ENCODE measurements around the gene DCTPP1. TPM values are rescaled to one million over a fixed set of nuclear protein-coding genes. Genes with fewer than 3 reads are reported as not detected.

DCTPP1 gene
- total RNA-seq, 4 donors from 2014 or later = 11.8 to 32.6 (median 17.8) TPM

- no peak overlapping the region for H3K27ac ChIP-seq
- H3K27me3 ChIP-seq = no peaks in the 10 kb centered on the region
- H3K36me3 ChIP-seq = peaks cover 0 to 17% of the 10 kb centered on the region in 2 donors
- TF ChIP-seq, protein P1, sequence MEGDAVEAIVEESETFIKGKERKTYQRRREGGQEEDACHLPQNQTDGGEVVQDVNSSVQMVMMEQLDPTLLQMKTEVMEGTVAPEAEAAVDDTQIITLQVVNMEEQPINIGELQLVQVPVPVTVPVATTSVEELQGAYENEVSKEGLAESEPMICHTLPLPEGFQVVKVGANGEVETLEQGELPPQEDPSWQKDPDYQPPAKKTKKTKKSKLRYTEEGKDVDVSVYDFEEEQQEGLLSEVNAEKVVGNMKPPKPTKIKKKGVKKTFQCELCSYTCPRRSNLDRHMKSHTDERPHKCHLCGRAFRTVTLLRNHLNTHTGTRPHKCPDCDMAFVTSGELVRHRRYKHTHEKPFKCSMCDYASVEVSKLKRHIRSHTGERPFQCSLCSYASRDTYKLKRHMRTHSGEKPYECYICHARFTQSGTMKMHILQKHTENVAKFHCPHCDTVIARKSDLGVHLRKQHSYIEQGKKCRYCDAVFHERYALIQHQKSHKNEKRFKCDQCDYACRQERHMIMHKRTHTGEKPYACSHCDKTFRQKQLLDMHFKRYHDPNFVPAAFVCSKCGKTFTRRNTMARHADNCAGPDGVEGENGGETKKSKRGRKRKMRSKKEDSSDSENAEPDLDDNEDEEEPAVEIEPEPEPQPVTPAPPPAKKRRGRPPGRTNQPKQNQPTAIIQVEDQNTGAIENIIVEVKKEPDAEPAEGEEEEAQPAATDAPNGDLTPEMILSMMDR (IDR thresholded peaks at IDR 0.05 in 4 of 5, conservative IDR thresholded peaks at IDR 0.05 in 1 of 5) = no peak
- no peak for TF ChIP-seq POLR2A (IDR thresholded peaks at IDR 0.05)
- ATAC-seq = no peak
- no peak overlapping the region for H3K4me3 ChIP-seq
- intact Hi-C loops (cut with DNase I; ENCODE audit: low total_unique reads) = no loop called here
- DNase-seq = no peak
- H3K4me1 ChIP-seq = peaks cover 9 to 13% of the 10 kb centered on the region in 2 donors
- in situ Hi-C loops (cut with MboI; ENCODE audit: low sequenced_read_pairs in 4 of 4) = loop anchor here in 2 of 4 donors (25.0 kb wide), 2 partner anchors 290 to 340 kb away; partner anchors contain the start of genes ALDOA (in 1 of the 2), GDPD3 (in 1 of the 2) and MAPK3 (in 1 of the 2)
- H3K9me3 ChIP-seq = no peaks in the 10 kb centered on the region
These were observed 27.9 kb downstream of the DCTPP1 start for GRCh38 chr16:30401768-30402425.

- Histone ChIP-seq H3K36me3 (peaks cover 0 to 17% of the 10 kb centered on the region in 2 donors), H3K9me3 (no peaks in the 10 kb centered on the region), H3K27ac (peak overlapping the region; percentile 26 to 78 (median 69)), H3K4me1 (peaks cover 13 to 21% of the 10 kb centered on the region in 2 donors), H3K27me3 (no peaks in the 10 kb centered on the region), H3K4me3 (peak overlapping the region; percentile 66 to 93 (median 72))
- DNase-seq (no peak), ATAC-seq (no peak)
- in situ Hi-C loops (cut with MboI; ENCODE audit: low sequenced_read_pairs in 4 of 4) = loop anchor here in 2 of 4 donors (25.0 kb wide), 2 partner anchors 287 to 337 kb away; partner anchors contain the start of genes ALDOA (in 1 of the 2), GDPD3 (in 1 of the 2) and MAPK3 (in 1 of the 2)
- intact Hi-C loops (cut with DNase I; ENCODE audit: low total_unique reads) = no loop called here
- no peak for TF ChIP-seq POLR2A (IDR thresholded peaks at IDR 0.05)
- TF ChIP-seq, protein P1 (IDR thresholded peaks at IDR 0.05 in 4 of 5, conservative IDR thresholded peaks at IDR 0.05 in 1 of 5) = no peak
These were observed 30.2 kb downstream of the DCTPP1 start for GRCh38 chr16:30399435-30400186.

- intact Hi-C loops (cut with DNase I; ENCODE audit: low total_unique reads) = no loop called here
- Histone ChIP-seq H3K4me3 (no peak overlapping the region), H3K9me3 (no peaks in the 10 kb centered on the region), H3K27ac (no peak overlapping the region), H3K4me1 (peaks cover 17 to 26% of the 10 kb centered on the region in 2 donors), H3K27me3 (no peaks in the 10 kb centered on the region), H3K36me3 (peaks cover 0 to 17% of the 10 kb centered on the region in 2 donors)
- TF ChIP-seq POLR2A (IDR thresholded peaks at IDR 0.05) = no peak
- TF ChIP-seq, protein P1 (IDR thresholded peaks at IDR 0.05 in 4 of 5, conservative IDR thresholded peaks at IDR 0.05 in 1 of 5) = no peak
- no peak for DNase-seq
- in situ Hi-C loops (cut with MboI; ENCODE audit: low sequenced_read_pairs in 4 of 4) = no loop called here
- no peak for ATAC-seq
These were observed 31.0 kb downstream of the DCTPP1 start for GRCh38 chr16:30398661-30399434.

DNA sequence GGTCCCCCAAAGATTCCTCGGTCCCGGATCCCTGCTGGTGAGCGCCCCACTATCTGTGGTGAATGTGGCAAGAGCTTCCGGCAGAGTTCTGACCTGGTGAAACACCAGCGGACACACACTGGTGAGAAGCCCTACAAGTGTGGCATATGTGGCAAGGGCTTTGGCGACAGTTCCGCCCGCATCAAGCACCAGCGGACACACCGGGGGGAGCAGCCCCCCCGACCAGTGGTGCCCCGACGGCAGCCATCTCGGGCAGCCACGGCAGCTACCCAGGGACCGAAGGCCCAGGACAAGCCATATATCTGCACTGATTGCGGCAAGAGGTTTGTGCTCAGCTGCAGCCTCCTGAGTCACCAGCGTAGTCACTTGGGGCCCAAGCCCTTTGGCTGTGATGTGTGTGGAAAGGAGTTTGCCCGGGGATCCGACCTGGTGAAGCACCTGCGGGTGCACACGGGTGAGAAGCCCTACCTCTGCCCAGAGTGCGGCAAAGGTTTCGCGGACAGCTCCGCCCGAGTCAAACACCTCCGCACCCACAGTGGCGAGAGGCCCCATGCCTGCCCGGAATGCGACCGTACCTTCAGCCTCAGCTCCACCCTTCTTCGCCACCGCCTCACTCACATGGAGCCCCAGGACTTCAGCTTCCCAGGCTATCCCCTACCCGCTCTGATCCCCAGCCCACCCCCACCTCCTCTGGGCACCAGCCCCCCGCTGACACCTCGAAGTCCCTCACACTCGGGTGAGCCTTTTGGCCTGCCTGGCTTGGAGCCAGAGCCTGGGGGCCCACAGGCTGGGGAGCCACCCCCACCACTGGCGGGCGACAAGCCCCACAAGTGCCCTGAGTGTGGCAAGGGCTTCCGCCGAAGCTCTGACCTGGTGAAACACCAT lies 31.8 kb downstream of the DCTPP1 start:
- Histone ChIP-seq H3K36me3 (peaks cover 0 to 17% of the 10 kb centered on the region in 2 donors), H3K4me3 (no peak overlapping the region), H3K9me3 (no peaks in the 10 kb centered on the region), H3K27ac (no peak overlapping the region), H3K27me3 (no peaks in the 10 kb centered on the region), H3K4me1 (peaks cover 17 to 26% of the 10 kb centered on the region in 2 donors)
- intact Hi-C loops (cut with DNase I; ENCODE audit: low total_unique reads) (no loop called here), in situ Hi-C loops (cut with MboI; ENCODE audit: low sequenced_read_pairs in 4 of 4) (no loop called here)
- no peak for TF ChIP-seq POLR2A (IDR thresholded peaks at IDR 0.05)
- TF ChIP-seq, protein P1 (IDR thresholded peaks at IDR 0.05 in 4 of 5, conservative IDR thresholded peaks at IDR 0.05 in 1 of 5) = no peak
- DNase-seq (no peak), ATAC-seq (no peak)

Data from gastrocnemius medialis (tissue), 4 donors.